OCI-LY7 (cell line): ENCODE data around the gene RBM25.

Experiments
- CTCF ChIP-seq: fragments of 200-600 bp; sonication (generic); conservative IDR thresholded peaks from 2 replicates; pipeline ENCODE4 v1.5.1; 2014; ENCODE audit warnings: mild to moderate bottlenecking, antibody characterized with exemption, low read length, moderate library complexity, mixed read lengths
- EZH2phosphoT487 ChIP-seq: fragments of 200-600 bp; sonication (generic); IDR thresholded peaks from 2 replicates; pipeline ENCODE4 v1.6.1; 2018; ENCODE audit warnings: low read depth, borderline replicate concordance, mild to moderate bottlenecking, mixed run types, antibody characterized with exemption, low read length, moderate library complexity, mixed read lengths

GRCh38 chr14:73055251-73055650 lies 3.1 kb upstream of the RBM25 start:
- TF ChIP-seq CTCF (no peak), EZH2phosphoT487 (no peak)
